ENCODE data around the gene PDCD1.
"Not testable (repeated sequence)": the region's sequence is repeated elsewhere in the genome, so short reads cannot be mapped to it uniquely, and the experiment has no call there.

- not testable (repeated sequence) for TF ChIP-seq CTCF, POLR2A (IDR thresholded peaks at IDR 0.05)
These were observed 52.5 kb downstream of the PDCD1 start for GRCh38 chr2:241806217-241806616.

All from esophagus squamous epithelium (tissue), 4 donors.